ENCODE results near the gene RBM4.

The RBM4 gene

GRCh38 chr11:66659763-66660162 lies 21.3 kb downstream of the RBM4 start:
- no peak for DNase-seq (ENCODE audit: low read depth)
- H3K4me3 ChIP-seq (ENCODE audit: low read depth, low read length), result no peak overlapping the region
- TF ChIP-seq CTCF (conservative IDR thresholded peaks at IDR 0.05; ENCODE audit: low read depth, low read length), result no peak

- H3K4me3 ChIP-seq (ENCODE audit: low read depth, low read length), result no peak overlapping the region
- DNase-seq (ENCODE audit: low read depth), result no peak
- TF ChIP-seq CTCF (conservative IDR thresholded peaks at IDR 0.05; ENCODE audit: low read depth, low read length), result no peak
Observed at GRCh38 chr11:66663741-66664296, 25.3 kb downstream of the RBM4 start.

GRCh38 chr11:66665369-66665768 lies 26.9 kb downstream of the RBM4 start:
- no peak for DNase-seq (ENCODE audit: low read depth)
- TF ChIP-seq CTCF (conservative IDR thresholded peaks at IDR 0.05; ENCODE audit: low read depth, low read length), result no peak
- H3K4me3 ChIP-seq (ENCODE audit: low read depth, low read length), result no peak overlapping the region

- DNase-seq (ENCODE audit: low read depth), result no peak
- TF ChIP-seq CTCF (conservative IDR thresholded peaks at IDR 0.05; ENCODE audit: low read depth, low read length), result no peak
- H3K4me3 ChIP-seq (ENCODE audit: low read depth, low read length), result no peak overlapping the region
Observed at GRCh38 chr11:66670816-66671215, 32.3 kb downstream of the RBM4 start.

GRCh38 chr11:66674964-66675602 lies 36.6 kb downstream of the RBM4 start:
- no peak for DNase-seq (ENCODE audit: low read depth)
- no peak for TF ChIP-seq CTCF (conservative IDR thresholded peaks at IDR 0.05; ENCODE audit: low read depth, low read length)
- no peak overlapping the region for H3K4me3 ChIP-seq (ENCODE audit: low read depth, low read length)

- no peak for TF ChIP-seq CTCF (conservative IDR thresholded peaks at IDR 0.05; ENCODE audit: low read depth, low read length)
- no peak for DNase-seq (ENCODE audit: low read depth)
- H3K4me3 ChIP-seq (ENCODE audit: low read depth, low read length), result peak overlapping the region; percentile 3
Observed at GRCh38 chr11:66676282-66676919, 37.9 kb downstream of the RBM4 start.

All from choroid plexus epithelial cell (primary cell).